Activated CD8-positive, alpha-beta memory T cell treated with anti-CD3 and anti-CD28 coated beads for 48 hours (primary cell): ENCODE data around the gene RAB3A.
"Not testable (repeated sequence)": the region's sequence is repeated elsewhere in the genome, so short reads cannot be mapped to it uniquely, and the experiment has no call there.

Source experiments
- DNase-seq, 3 experiments: peaks; one replicate each; pipeline ENCODE4 v3.0.0-alpha.2; 2020; ENCODE audit warnings: low read depth in 2 of 3, low spot score in 2 of 3

Gene RAB3A

GRCh38 chr19:18224525-18225354 lies 20.9 kb upstream of the RAB3A start:
- DNase-seq, result peak; percentile 62 to 78 (median 78)

- DNase-seq, result no peak
Measured at GRCh38 chr19:18223860-18224524, 20.1 kb upstream of the RAB3A start.

- DNase-seq, result no peak
Measured at GRCh38 chr19:18221815-18222725, 18.2 kb upstream of the RAB3A start.

GRCh38 chr19:18220632-18221275 lies 16.9 kb upstream of the RAB3A start:
- no peak for DNase-seq

GRCh38 chr19:18219911-18220631 lies 16.2 kb upstream of the RAB3A start:
- DNase-seq, result no peak

GRCh38 chr19:18218600-18218999 lies 14.8 kb upstream of the RAB3A start:
- no peak for DNase-seq

- no peak for DNase-seq
Measured at GRCh38 chr19:18218159-18218558, 14.3 kb upstream of the RAB3A start.

GRCh38 chr19:18216789-18217188 lies 12.9 kb upstream of the RAB3A start:
- no peak for DNase-seq

GRCh38 chr19:18214779-18215433 lies 11.1 kb upstream of the RAB3A start:
- no peak for DNase-seq

GRCh38 chr19:18211683-18212082 lies 7.8 kb upstream of the RAB3A start:
- no peak for DNase-seq

- DNase-seq, result not testable (repeated sequence)
Measured at GRCh38 chr19:18209912-18210311, 6.1 kb upstream of the RAB3A start.

- peak in 1 of 3 experiments; percentile 37 for DNase-seq
Measured at GRCh38 chr19:18208098-18208951, 4.5 kb upstream of the RAB3A start.

- DNase-seq, result no peak
Measured at GRCh38 chr19:18206018-18206417, 2.2 kb upstream of the RAB3A start.

- no peak for DNase-seq
Measured at GRCh38 chr19:18205200-18205892, 1.5 kb upstream of the RAB3A start.

GRCh38 chr19:18204394-18205199 lies 755 bp upstream of the RAB3A start:
- DNase-seq, result no peak

GRCh38 chr19:18203408-18203862 lies 407 bp downstream of the RAB3A start:
- no peak for DNase-seq

GRCh38 chr19:18202778-18203407 lies 949 bp downstream of the RAB3A start:
- DNase-seq, result no peak
